K562 (cell line): Measurements from ENCODE around the gene POLR3A. TPM values are rescaled to one million over a fixed set of nuclear protein-coding genes. Genes with fewer than 3 reads are reported as not detected.

ENCODE experiments used
- ATAC-seq: fragments of 200-7000 bp; cut with Tn5 transposase; 3 replicates; pipeline ENCODE4 v1.9.1; 2020; ENCODE audit warnings: moderate library complexity
- BruUV-seq: library from RNA; stranded (reverse); fragments of 400-500 nt; replicated peaks from 2 replicates; lab custom pipeline; 2021; lab: Mats Ljungman, UMichigan
- CTCF ChIA-PET: fragments of 300-600 bp; formaldehyde crosslinking; extraction: SDS; loops from one replicate; lab custom pipeline; 2021; ENCODE audit warnings: low intra/inter-chr PET ratio; lab: Yijun Ruan, JAX
- POLR2A ChIA-PET: fragments of 300-600, 350-650 bp; sonication (Branson Sonifier 250); formaldehyde crosslinking; extraction: SDS; loops from one replicate; lab custom pipeline; 2021; ENCODE audit warnings: antibody characterized with exemption, inconsistent platforms; lab: Yijun Ruan, JAX
- DNase-seq, 4 experiments: peaks; one replicate each; pipeline versions ENCODE4 v3.0.0 to v3.0.0-alpha.2; 2011 to 2018; ENCODE audit warnings: low spot score in 3 of 4, mixed read lengths in 3 of 4; ENCODE audit errors: extremely low read depth in 1 of 4
- FAIRE-seq: peaks from 2 replicates; lab custom pipeline; 2011; peaks lifted over from hg19 to GRCh38; lab: Jason Lieb, UNC
- H2AFZ ChIP-seq: 2 replicates; pipeline ENCODE4 v1.6.0; 2011; ENCODE audit warnings: low read depth, low read length, control low read depth, inconsistent platforms
- H3K27ac ChIP-seq: fragments of 200-600 bp; 3 replicates; pipeline ENCODE4 v1.8.0; 2011; ENCODE audit warnings: low read depth, mild to moderate bottlenecking, control low read depth, inconsistent platforms, low read length, moderate library complexity, mixed read lengths; ENCODE audit errors: extremely low read depth
- H3K27me3 ChIP-seq, 2 experiments: fragments of 300-600 bp in 1 of 2; 2 replicates in 1 of 2; 3 replicates in 1 of 2; pipeline versions ENCODE4 v1.6.0 to v1.8.0; 2011; ENCODE audit warnings: inconsistent platforms in 2 of 2, low read length in 2 of 2, mild to moderate bottlenecking in 1 of 2, mixed read lengths in 1 of 2, moderate library complexity in 1 of 2; ENCODE audit not compliant: control insufficient read depth in 2 of 2, insufficient read depth in 2 of 2
- H3K36me3 ChIP-seq: fragments of 300-600 bp; 3 replicates; pipeline ENCODE4 v1.8.0; 2011; ENCODE audit warnings: mild to moderate bottlenecking, low read length, inconsistent platforms; ENCODE audit not compliant: control insufficient read depth, insufficient read depth
- H3K4me1 ChIP-seq, 2 experiments: fragments of 200-600 bp in 1 of 2; replicated peaks in 1 of 2; 2 replicates in 1 of 2; 3 replicates in 1 of 2; pipeline versions ENCODE4 v1.5.1 to v1.8.0; 2011; ENCODE audit warnings: inconsistent platforms in 2 of 2, low read length in 2 of 2, mild to moderate bottlenecking in 1 of 2, mixed read lengths in 1 of 2, moderate library complexity in 1 of 2; ENCODE audit not compliant: control insufficient read depth in 2 of 2, insufficient read depth in 2 of 2
- H3K4me2 ChIP-seq: 2 replicates; pipeline ENCODE4 v1.6.1; 2011; ENCODE audit warnings: low read length, control low read depth, inconsistent platforms, mixed read lengths; ENCODE audit not compliant: insufficient read depth
- H3K4me3 ChIP-seq: fragments of 200-600 bp; sonication (generic), shearing (Covaris generic); 2 replicates; pipeline ENCODE4 v1.5.1; 2016; ENCODE audit warnings: control low read depth, inconsistent platforms
- H3K79me2 ChIP-seq: fragments of 200-600 bp; 3 replicates; pipeline ENCODE4 v1.8.0; 2011; ENCODE audit warnings: low read length, inconsistent platforms; ENCODE audit not compliant: control insufficient read depth, insufficient read depth
- H3K9ac ChIP-seq, 2 experiments: 2 replicates each; pipeline versions ENCODE4 v1.6.0 to v1.6.1; 2011; ENCODE audit warnings: low read depth in 2 of 2, low read length in 2 of 2, control low read depth in 1 of 2, inconsistent platforms in 1 of 2, mild to moderate bottlenecking in 1 of 2, mixed read lengths in 1 of 2; ENCODE audit not compliant: insufficient read depth in 1 of 2
- H3K9me1 ChIP-seq: one replicate; pipeline ENCODE4 v1.6.0; 2011; ENCODE audit warnings: inconsistent platforms, mild to moderate bottlenecking, low read length, moderate library complexity; ENCODE audit not compliant: control insufficient read depth, insufficient read depth
- H3K9me3 ChIP-seq: replicated peaks from 2 replicates; pipeline ENCODE4 v1.5.1; 2011; ENCODE audit warnings: low read depth, low read length, inconsistent platforms; ENCODE audit not compliant: control insufficient read depth, insufficient read depth
- H4K20me1 ChIP-seq: replicated peaks from 2 replicates; pipeline ENCODE4 v1.6.1; 2011; ENCODE audit warnings: low read length, inconsistent platforms, mixed read lengths; ENCODE audit not compliant: control insufficient read depth, insufficient read depth
- GTF3C2 ChIP-seq: IDR thresholded peaks from 3 replicates; pipeline ENCODE4 v1.6.1; 2011; ENCODE audit warnings: borderline replicate concordance, mild to moderate bottlenecking, moderate library complexity; ENCODE audit not compliant: insufficient read length; ENCODE audit errors: extremely low read depth
- RBFOX2 ChIP-seq: fragments of 200-400 bp; formaldehyde crosslinking; IDR thresholded peaks from 2 replicates; pipeline ENCODE4 v1.6.1; 2017; ENCODE audit warnings: low read depth, mild to moderate bottlenecking, low read length, moderate library complexity
- ZNF586 ChIP-seq: fragments of 450-650 bp; formaldehyde crosslinking; conservative IDR thresholded peaks from 2 replicates; pipeline ENCODE4 v1.4.0; 2020; ENCODE audit warnings: mild to moderate bottlenecking, moderate library complexity
- WGBS: fragments of 100-300 bp; shearing (Covaris generic); methylation state at CpG from one replicate; pipeline ENCODE4 v1.1.6; 2016; ENCODE audit warnings: low coverage, mixed read lengths; ENCODE audit not compliant: insufficient coverage; ENCODE audit errors: missing lambda C conversion rate; 5-methylcytosine and 5-hydroxymethylcytosine counted together
- in situ Hi-C: fragments of 300-500 bp; cut with MboI; formaldehyde crosslinking; loops from 4 replicates; pipeline ENCODE4 v1.15.0; 2018; ENCODE audit warnings: inconsistent platforms, mixed read lengths
- intact Hi-C: fragments of 100-400 bp; cut with micrococcal nuclease; formaldehyde crosslinking; loops from 2 replicates; pipeline ENCODE4 v1.14.2; 2022
- polyA plus RNA-seq, 8 experiments: library from polyadenylated mRNA; depleted of rRNA in 4 of 8; stranded (reverse) in 5 of 8; unstranded in 3 of 8; fragments of >200 nt; fragmentation: Nextera tagmentation in 2 of 8; fragmentation: Illumina TruSeq in 1 of 8; extraction: Ambion mirVana in 2 of 8; extraction: Trizol in 1 of 8; gene quantifications; 2 replicates each; pipeline versions ENCODE4 v1.2.1 to v1.2.3, GENCODE V29; 2011 to 2014; ENCODE audit warnings: inconsistent platforms in 1 of 8, missing spikeins in 1 of 8
- total RNA-seq, 7 experiments: library from RNA; depleted of rRNA in 6 of 7; stranded (reverse); fragments of >200 nt in 6 of 7; fragmentation: Illumina TruSeq in 2 of 7; extraction: Trizol in 2 of 7; gene quantifications; 2 replicates each; pipeline versions ENCODE4 v1.2.1 to v1.2.3, GENCODE V29; 2011 to 2021; ENCODE audit warnings: low replicate concordance in 1 of 7

POLR3A gene
- total and polyA plus RNA-seq, 9 of the 15 experiments (the other 6 are each of a cell fraction or from before 2014, with no cell fraction given), result 14.9 to 37.0 (median 26.7) TPM

- Histone ChIP-seq H3K27me3 (peaks cover 9 to 37% of the 10 kb centered on the region in 2 experiments; a peak in 4 of 5 replicates), H3K27ac (no peak overlapping the region), H3K79me2 (no peaks in the 10 kb centered on the region), H3K36me3 (no peaks in the 10 kb centered on the region), H3K4me3 (no peak overlapping the region), H3K9ac (no peak overlapping the region), H2AFZ (no peak overlapping the region), H3K9me1 (no peaks in the 10 kb centered on the region), H3K4me2 (no peak overlapping the region), H3K4me1 (peaks cover 0 to 3% of the 10 kb centered on the region in 2 experiments; a peak in 1 of 5 replicates), H3K9me3 (no peaks in the 10 kb centered on the region), H4K20me1 (peaks cover 3% of the 10 kb centered on the region; the same call in 1 of the 2 replicates)
- intact Hi-C loops (no loop called here), in situ Hi-C loops (no loop called here)
- POLR2A ChIA-PET, result interaction anchor here (1.0 to 1.1 kb wide), 2 partner anchors 9 to 11 kb away, joined by 3 read pairs; no protein-coding TSS in a partner anchor
- no peak for DNase-seq
- BruUV-seq, result no TSS peak
- ATAC-seq, result no peak
- TF ChIP-seq GTF3C2 (no peak), ZNF586 (CRISPR knock-in tag) (no peak), RBFOX2 (no peak)
- CTCF ChIA-PET, result no interaction called here
- WGBS, result under 1% methylated on average over 6 of the region's 6 CpGs
- FAIRE-seq, result no peak
Measured at GRCh38 chr10:78069151-78069550, 39.8 kb upstream of the POLR3A start.
